Stimulated activated CD4-positive, alpha-beta T cell treated with anti-CD3 and anti-CD28 coated beads, Interleukin-1b, Interleukin-23, amount 100 ng/mL, for 4 hours (primary cell): Measurements from ENCODE around the gene CORO1A.
"Not testable (repeated sequence)": the region's sequence is repeated elsewhere in the genome, so short reads cannot be mapped to it uniquely, and the experiment has no call there.

ENCODE experiments used
- DNase-seq, 2 donors: peaks; one replicate each; pipeline ENCODE4 v3.0.0-alpha.2; 2020; ENCODE audit warnings: low read depth in 2 of 2

The CORO1A gene

GRCh38 chr16:30183233-30184095 is at the start of gene CORO1A:
TSS of gene CORO1A (plus strand) at chr16:30183602. CDS start at chr16:30185210, 1,608 bp downstream.
- DNase-seq: peak; percentile 74 to 79

- DNase-seq: no peak
These were observed 46.3 kb upstream of the CORO1A start for GRCh38 chr16:30136971-30137605.

GRCh38 chr16:30137897-30138296 is 45.5 kb upstream of the CORO1A start:
- no peak for DNase-seq

- DNase-seq: no peak
These were observed 43.6 kb upstream of the CORO1A start for GRCh38 chr16:30139583-30140481.

- DNase-seq: no peak
These were observed 41.7 kb upstream of the CORO1A start for GRCh38 chr16:30141750-30142149.

GRCh38 chr16:30142672-30143346 is 40.6 kb upstream of the CORO1A start:
- DNase-seq: no peak

- DNase-seq: no peak
These were observed 40.1 kb upstream of the CORO1A start for GRCh38 chr16:30143347-30143702.

- no peak for DNase-seq
These were observed 39.4 kb upstream of the CORO1A start for GRCh38 chr16:30144017-30144416.

GRCh38 chr16:30144917-30145316 is 38.5 kb upstream of the CORO1A start:
- DNase-seq: no peak

- DNase-seq: no peak
These were observed 37.7 kb upstream of the CORO1A start for GRCh38 chr16:30145657-30146056.

- no peak for DNase-seq
These were observed 35.4 kb upstream of the CORO1A start for GRCh38 chr16:30147843-30148510.

GRCh38 chr16:30149250-30149930 is 34.0 kb upstream of the CORO1A start:
- no peak for DNase-seq

GRCh38 chr16:30151091-30151490 is 32.3 kb upstream of the CORO1A start:
- no peak for DNase-seq

- no peak for DNase-seq
These were observed 30.9 kb upstream of the CORO1A start for GRCh38 chr16:30152517-30152916.

GRCh38 chr16:30155188-30155587 is 28.2 kb upstream of the CORO1A start:
- DNase-seq: no peak

GRCh38 chr16:30157214-30157613 is 26.2 kb upstream of the CORO1A start:
- DNase-seq: no peak

GRCh38 chr16:30163538-30163937 is 19.9 kb upstream of the CORO1A start:
- DNase-seq: no peak

GRCh38 chr16:30166202-30166902 is 17.1 kb upstream of the CORO1A start:
- DNase-seq: no peak

- not testable (repeated sequence) for DNase-seq
These were observed 14.7 kb upstream of the CORO1A start for GRCh38 chr16:30168746-30169145.

- not testable (repeated sequence) for DNase-seq
These were observed 14.0 kb upstream of the CORO1A start for GRCh38 chr16:30169416-30169815.
